GM21360 (cell line): ENCODE measurements around the gene MS4A6E.
A peak's percentile ranks its signal among the peaks of the same experiment; 100 is the strongest.

ENCODE experiments used
- ATAC-seq: cut with Tn5 transposase; IDR thresholded peaks from one replicate; pipeline ENCODE4 v1.9.1; 2021; ENCODE audit warnings: mild to moderate bottlenecking, moderate library complexity; ENCODE audit not compliant: unreplicated experiment

Gene MS4A6E

DNA sequence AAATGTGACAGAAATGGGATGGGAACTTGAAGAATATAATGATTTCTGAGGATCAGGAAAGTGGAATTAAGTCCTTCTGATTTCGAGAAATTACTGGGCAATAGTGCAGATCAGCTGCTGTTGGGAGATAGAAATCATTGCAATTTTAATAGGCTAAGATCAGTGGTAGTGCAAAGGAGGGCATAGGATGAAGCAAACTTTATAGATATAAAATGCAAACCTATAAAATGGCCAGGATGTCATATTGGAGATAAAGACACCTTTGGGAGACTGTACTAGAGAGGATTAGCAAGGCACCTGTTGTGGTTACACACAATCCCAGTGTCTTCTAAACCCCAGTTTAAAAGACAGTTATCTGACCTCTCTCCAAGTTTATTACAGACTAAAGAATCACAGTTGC, 44.8 kb downstream of the MS4A6E start:
- no peak for ATAC-seq

DNA sequence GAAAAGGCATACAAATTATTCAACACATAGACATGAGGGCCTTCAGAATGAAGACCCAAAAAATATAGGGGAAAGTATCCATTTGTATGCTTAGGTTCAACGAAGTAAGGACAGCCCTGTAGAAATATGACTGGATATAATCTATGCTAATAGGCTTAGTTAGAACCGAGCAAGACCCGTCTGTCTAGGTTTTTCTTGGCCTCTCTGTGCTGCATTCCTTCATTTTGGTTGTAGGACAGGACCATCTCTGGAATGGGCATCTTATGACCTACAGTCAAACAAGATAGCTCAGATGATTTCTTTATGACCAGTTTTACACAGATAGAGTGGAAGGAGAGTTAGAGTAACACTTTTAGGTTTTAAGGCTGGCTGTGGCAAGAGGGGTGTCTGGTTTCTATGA, 45.7 kb downstream of the MS4A6E start:
- no peak for ATAC-seq

DNA sequence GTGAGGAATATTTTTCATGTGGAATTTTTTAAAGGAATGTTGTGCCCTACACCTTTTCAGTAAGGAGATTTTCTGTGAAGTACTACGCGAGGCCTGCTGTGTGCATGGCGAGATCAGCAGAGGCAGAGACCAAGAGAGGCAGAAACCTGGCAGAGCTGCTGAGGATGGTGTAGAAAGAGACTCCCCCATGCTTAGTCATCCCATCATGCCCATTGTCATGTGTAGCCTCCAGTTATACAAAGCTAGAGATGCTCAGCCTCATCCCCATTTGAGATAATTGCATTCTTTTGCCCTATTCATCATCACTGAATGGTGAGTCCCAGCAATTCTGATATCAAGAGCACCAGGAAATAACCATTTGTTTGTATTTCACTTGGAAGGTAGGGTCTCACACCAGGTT, 48.3 kb downstream of the MS4A6E start:
- no peak for ATAC-seq

DNA sequence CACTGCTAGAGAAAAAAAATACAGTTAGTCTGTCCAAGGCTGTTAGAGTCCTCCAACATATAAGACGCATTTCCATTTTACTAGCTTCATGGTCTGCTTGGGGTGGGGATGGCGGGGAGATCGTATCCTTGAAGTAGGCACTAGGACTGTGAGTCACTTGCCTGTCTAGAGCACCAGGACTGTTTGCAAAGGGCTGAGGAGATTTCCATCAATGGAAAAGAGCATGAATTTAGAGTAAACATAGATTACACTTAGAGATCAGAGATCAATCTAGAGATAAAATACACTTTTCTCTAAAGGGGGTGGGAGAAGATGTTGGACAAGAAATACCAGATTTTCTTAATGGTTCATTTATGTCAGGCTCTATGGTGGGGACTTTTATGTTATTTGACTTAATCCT, 49.5 kb downstream of the MS4A6E start:
- ATAC-seq: no peak

DNA sequence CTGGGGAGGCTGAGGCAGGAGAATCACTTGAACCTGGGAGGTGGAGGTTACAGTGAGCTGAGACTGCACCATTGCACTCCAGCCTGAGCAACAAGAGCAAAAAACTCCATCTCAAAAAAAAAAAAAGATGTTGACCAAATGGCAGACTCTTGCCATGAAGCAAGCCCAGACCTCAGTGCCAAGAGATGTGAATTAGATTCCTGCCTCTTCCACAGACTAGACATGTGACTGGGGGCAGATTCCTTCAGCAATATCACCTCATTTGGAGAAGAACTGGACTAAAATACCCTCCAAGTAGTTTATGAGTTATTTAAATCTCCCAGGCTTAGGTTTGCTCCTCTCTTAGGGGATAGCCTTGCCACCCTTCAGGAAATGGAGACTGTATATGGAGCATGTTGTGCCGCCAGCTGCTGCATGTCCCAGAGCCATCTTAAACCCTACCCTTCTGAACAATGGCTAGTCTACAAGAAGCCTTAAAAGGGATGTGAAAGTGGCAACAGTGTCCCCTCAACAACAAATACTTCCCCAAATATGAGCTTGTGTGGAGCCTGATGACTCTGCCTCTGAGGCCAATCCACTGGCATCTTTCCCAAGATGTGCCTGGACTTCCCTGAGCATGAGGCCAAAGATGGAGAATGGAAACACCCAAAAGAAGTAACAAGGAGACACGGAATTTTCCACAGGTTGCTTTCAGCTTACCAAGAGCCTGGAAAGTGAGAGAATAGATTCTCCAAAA, 50.5 kb downstream of the MS4A6E start:
- ATAC-seq: peak; percentile 52

DNA sequence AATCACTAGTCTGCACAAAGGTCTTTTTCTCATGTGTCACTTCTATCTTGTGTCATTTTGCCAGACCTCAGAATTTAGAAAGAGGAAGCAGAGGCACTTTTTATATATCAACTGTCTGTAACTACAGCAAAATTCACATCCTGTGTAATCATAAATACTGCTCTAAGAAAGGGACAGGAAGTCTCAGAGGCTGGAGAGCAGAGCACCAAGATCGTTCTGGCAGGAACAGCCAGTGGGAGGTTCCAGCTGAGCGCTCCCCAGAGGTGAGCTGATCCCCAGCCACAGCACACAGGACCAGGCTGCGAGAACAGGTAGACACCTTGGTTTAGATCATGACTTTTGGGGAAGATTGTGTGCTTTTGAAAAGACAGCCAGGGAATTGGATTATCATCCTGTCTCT, 51.3 kb downstream of the MS4A6E start, which contains the start of gene MS4A7:
Gene MS4A7, plus strand, starts transcription at position 179 of the 400 bp plus-strand sequence. CDS start 4,610 bp downstream, outside the sequence.
- peak; percentile 86 for ATAC-seq

DNA sequence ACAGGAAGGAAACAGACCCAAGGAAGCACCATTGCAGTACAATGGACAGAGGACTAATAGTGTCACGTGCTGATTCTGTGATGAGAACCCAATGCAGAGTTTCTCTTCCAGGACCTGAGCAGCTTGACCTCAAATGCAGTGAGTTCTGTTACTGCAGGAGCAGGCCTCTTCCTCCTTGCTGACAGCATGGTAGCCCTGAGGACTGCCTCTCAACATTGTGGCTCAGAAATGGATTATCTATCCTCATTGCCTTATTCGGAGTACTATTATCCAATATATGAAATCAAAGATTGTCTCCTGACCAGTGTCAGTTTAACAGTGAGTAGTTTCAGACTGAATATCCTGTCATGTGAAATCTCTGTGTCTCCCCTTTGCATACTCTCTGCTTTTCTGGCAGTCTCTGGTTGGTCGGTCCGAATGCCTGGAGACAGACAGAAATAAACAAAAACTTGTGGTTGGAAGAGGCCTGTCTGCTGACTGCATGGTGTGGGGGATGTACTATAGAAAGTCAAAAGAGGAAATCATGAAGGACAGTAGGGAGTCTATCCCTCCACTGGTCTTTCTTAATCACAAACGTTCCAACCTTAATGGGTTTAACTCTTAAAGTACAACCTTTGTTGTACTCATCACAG, 62.3 kb downstream of the MS4A6E start:
- peak; percentile 89 for ATAC-seq

DNA sequence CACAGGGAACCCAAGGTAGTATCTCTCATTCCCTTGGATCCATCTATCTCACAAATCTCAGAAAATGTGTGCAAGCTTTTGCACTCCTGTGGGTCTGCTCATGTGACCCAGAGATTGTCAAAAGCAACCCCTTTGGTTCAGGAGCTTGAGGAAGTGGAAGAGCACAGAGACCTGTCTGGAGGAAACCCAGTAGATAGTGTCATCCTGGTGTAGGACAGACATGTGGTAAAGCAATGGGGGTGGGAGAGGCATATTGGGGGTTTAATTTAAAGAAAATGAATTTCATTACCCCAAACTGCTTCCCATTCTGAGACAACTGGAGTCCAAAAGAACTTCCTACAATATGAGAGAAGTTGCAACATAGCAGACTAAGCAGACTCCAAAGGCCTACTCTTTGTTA, 63.4 kb downstream of the MS4A6E start:
- ATAC-seq: no peak
